HPDE6-E6E7 (cell line): Measurements from ENCODE around the gene CADM1.

Experiments used
- DNase-seq: peaks from one replicate; pipeline ENCODE4 v3.0.0; 2011; ENCODE audit warnings: missing footprints; ENCODE audit errors: extremely low spot score

CADM1 gene

GRCh38 chr11:115183136-115183535, 321.1 kb downstream of the CADM1 start:
- no peak for DNase-seq

- DNase-seq, result no peak
These were observed 321.8 kb downstream of the CADM1 start for GRCh38 chr11:115182282-115182955.

- DNase-seq, result no peak
These were observed 322.7 kb downstream of the CADM1 start for GRCh38 chr11:115181538-115181937.

GRCh38 chr11:115180272-115180671, 323.9 kb downstream of the CADM1 start:
- DNase-seq, result no peak

GRCh38 chr11:115179636-115180035, 324.6 kb downstream of the CADM1 start:
- DNase-seq, result no peak

GRCh38 chr11:115178705-115179104, 325.5 kb downstream of the CADM1 start:
- DNase-seq, result no peak

GRCh38 chr11:115173136-115173535, 331.1 kb downstream of the CADM1 start:
- DNase-seq, result no peak

- no peak for DNase-seq
These were observed 333.9 kb downstream of the CADM1 start for GRCh38 chr11:115170133-115170815.

- DNase-seq, result no peak
These were observed 335.0 kb downstream of the CADM1 start for GRCh38 chr11:115169251-115169650.

GRCh38 chr11:115168686-115169085, 335.5 kb downstream of the CADM1 start:
- DNase-seq, result no peak

- no peak for DNase-seq
These were observed 336.0 kb downstream of the CADM1 start for GRCh38 chr11:115168229-115168671.

- DNase-seq, result no peak
These were observed 336.8 kb downstream of the CADM1 start for GRCh38 chr11:115167456-115167855.

GRCh38 chr11:115166820-115167219, 337.4 kb downstream of the CADM1 start:
- DNase-seq, result no peak

- no peak for DNase-seq
These were observed 339.4 kb downstream of the CADM1 start for GRCh38 chr11:115164774-115165173.

GRCh38 chr11:115162919-115163318, 341.3 kb downstream of the CADM1 start:
- no peak for DNase-seq

GRCh38 chr11:115161876-115162275, 342.3 kb downstream of the CADM1 start:
- no peak for DNase-seq

GRCh38 chr11:115159207-115159606, 345.0 kb downstream of the CADM1 start:
- DNase-seq, result no peak

- DNase-seq, result no peak
These were observed 346.2 kb downstream of the CADM1 start for GRCh38 chr11:115158053-115158452.

- DNase-seq, result no peak
These were observed 347.0 kb downstream of the CADM1 start for GRCh38 chr11:115157247-115157646.

GRCh38 chr11:115155978-115156377, 348.2 kb downstream of the CADM1 start:
- DNase-seq, result no peak

GRCh38 chr11:115155320-115155719, 348.9 kb downstream of the CADM1 start:
- DNase-seq, result no peak

- DNase-seq, result no peak
These were observed 349.9 kb downstream of the CADM1 start for GRCh38 chr11:115154355-115154736.

GRCh38 chr11:115153731-115154354, 350.4 kb downstream of the CADM1 start:
- DNase-seq, result no peak
